Endothelial cell of umbilical vein (primary cell): ENCODE results near the gene CDCA5. TPM values are rescaled to one million over a fixed set of nuclear protein-coding genes. Genes with fewer than 3 reads are reported as not detected.
A peak's percentile ranks its signal among the peaks of the same experiment; 100 is the strongest.

ENCODE experiments used
- BruUV-seq: library from RNA; stranded (reverse); fragments of 400-500 nt; replicated peaks from 2 replicates; lab custom pipeline; 2021; lab: Mats Ljungman, UMichigan
- CTCF ChIA-PET: fragments of 300-600, 350-600 bp; sonication (Branson Sonifier 250); formaldehyde crosslinking; loops from one replicate; lab custom pipeline; 2021; ENCODE audit warnings: antibody characterized with exemption, inconsistent platforms; lab: Charles Lee
- POLR2A ChIA-PET: fragments of 300-600, 350-600 bp; sonication (Branson Sonifier 250); formaldehyde crosslinking; loops from one replicate; lab custom pipeline; 2021; ENCODE audit warnings: antibody characterized with exemption, inconsistent platforms; lab: Charles Lee
- DNase-seq: peaks from one replicate; pipeline ENCODE4 v3.0.0-alpha.2; 2011; ENCODE audit warnings: low read depth, low spot score
- FAIRE-seq: peaks from 2 replicates; lab custom pipeline; 2011; peaks lifted over from hg19 to GRCh38; lab: Jason Lieb, UNC
- H2AFZ ChIP-seq: 2 replicates; pipeline ENCODE4 v1.6.0; 2012; ENCODE audit warnings: low read depth, low read length, control low read depth, inconsistent platforms
- H3K27ac ChIP-seq: 2 replicates; pipeline ENCODE4 v1.5.1; 2011; ENCODE audit warnings: low read depth, mild to moderate bottlenecking, control low read depth, low read length, moderate library complexity; ENCODE audit not compliant: insufficient read depth
- H3K27me3 ChIP-seq, 2 experiments: 2 replicates each; pipeline versions ENCODE4 v1.6.0 to v1.6.1; 2011; ENCODE audit warnings: low read length in 2 of 2, mixed read lengths in 1 of 2; ENCODE audit not compliant: control insufficient read depth in 2 of 2, insufficient read depth in 2 of 2
- H3K36me3 ChIP-seq, 2 experiments: 2 replicates in 1 of 2; 3 replicates in 1 of 2; pipeline ENCODE4 v1.5.1; 2011; ENCODE audit warnings: low read length in 2 of 2, mild to moderate bottlenecking in 1 of 2, moderate library complexity in 1 of 2; ENCODE audit not compliant: control insufficient read depth in 2 of 2, insufficient read depth in 2 of 2; ENCODE audit errors: extremely low read depth in 1 of 2
- H3K4me1 ChIP-seq: 3 replicates; pipeline ENCODE4 v1.5.1; 2011; ENCODE audit warnings: mild to moderate bottlenecking, low read length; ENCODE audit not compliant: control insufficient read depth, insufficient read depth; ENCODE audit errors: extremely low read depth
- H3K4me2 ChIP-seq: 2 replicates; pipeline ENCODE4 v1.6.1; 2011; ENCODE audit warnings: low read length, control low read depth, mixed read lengths; ENCODE audit not compliant: insufficient read depth
- H3K4me3 ChIP-seq, 3 experiments: fragments of 200-600 bp in 1 of 3; sonication (generic), shearing (Covaris generic) in 1 of 3; replicated peaks in 1 of 3; 2 replicates each; pipeline ENCODE4 v1.5.1; 2011 to 2016; ENCODE audit warnings: control low read depth in 3 of 3, low read length in 3 of 3, mild to moderate bottlenecking in 2 of 3, inconsistent platforms in 1 of 3, low read depth in 1 of 3, moderate library complexity in 1 of 3; ENCODE audit not compliant: insufficient read depth in 1 of 3
- H3K79me2 ChIP-seq: 2 replicates; pipeline ENCODE4 v1.6.0; 2012; ENCODE audit warnings: low read length, inconsistent platforms; ENCODE audit not compliant: control insufficient read depth, insufficient read depth
- H3K9ac ChIP-seq: replicated peaks from 2 replicates; pipeline ENCODE3; 2011; ENCODE audit warnings: low read length, control low read depth; ENCODE audit not compliant: insufficient read depth; ENCODE audit errors: extremely low read depth
- H3K9me1 ChIP-seq: replicated peaks from 3 replicates; pipeline ENCODE4 v1.6.0; 2011; ENCODE audit warnings: mild to moderate bottlenecking, low read length; ENCODE audit not compliant: control insufficient read depth, insufficient read depth; ENCODE audit errors: extremely low read depth
- H3K9me3 ChIP-seq: replicated peaks from 2 replicates; pipeline ENCODE4 v1.5.1; 2012; ENCODE audit warnings: low read length, inconsistent platforms; ENCODE audit not compliant: control insufficient read depth, insufficient read depth
- H4K20me1 ChIP-seq: replicated peaks from 2 replicates; pipeline ENCODE3; 2011; ENCODE audit warnings: mild to moderate bottlenecking, low read length; ENCODE audit not compliant: control insufficient read depth, insufficient read depth; ENCODE audit errors: extremely low read depth
- EZH2 ChIP-seq: IDR thresholded peaks from 2 replicates; pipeline ENCODE4 v1.6.1; 2012; ENCODE audit warnings: borderline replicate concordance, low read depth, mild to moderate bottlenecking, moderate library complexity, low read length, inconsistent platforms; ENCODE audit not compliant: severe bottlenecking
- FOS ChIP-seq: IDR thresholded peaks from 2 replicates; pipeline ENCODE4 v1.6.1; 2011; ENCODE audit warnings: mild to moderate bottlenecking, low read length, moderate library complexity, borderline replicate concordance; ENCODE audit not compliant: insufficient read depth
- GATA2 ChIP-seq: IDR thresholded peaks from 2 replicates; pipeline ENCODE4 v1.7.0; 2011; ENCODE audit warnings: low read depth, mild to moderate bottlenecking, moderate library complexity, mixed read lengths, low read length; ENCODE audit not compliant: insufficient read length, insufficient read depth
- JUN ChIP-seq: IDR thresholded peaks from 2 replicates; pipeline ENCODE4 v1.6.1; 2011; ENCODE audit warnings: borderline replicate concordance, low read depth; ENCODE audit not compliant: insufficient read length, insufficient read depth
- MYC ChIP-seq: IDR thresholded peaks from one replicate; pipeline ENCODE4 v1.6.1; 2011; ENCODE audit warnings: mild to moderate bottlenecking, low read depth, low read length
- POLR2A ChIP-seq: IDR thresholded peaks from 2 replicates; pipeline ENCODE4 v1.6.1; 2012; ENCODE audit warnings: low read depth, mild to moderate bottlenecking, control low read depth, low read length
- POLR2AphosphoS5 ChIP-seq: IDR thresholded peaks from 2 replicates; pipeline ENCODE4 v1.6.1; 2012; ENCODE audit warnings: low read depth, mild to moderate bottlenecking, control low read depth, low read length, moderate library complexity; ENCODE audit not compliant: insufficient read depth
- dilution Hi-C: fragments of 300-500 bp; cut with MboI; formaldehyde crosslinking; loops from one replicate; pipeline ENCODE4 v1.15.0; 2019; ENCODE audit warnings: low sequenced_read_pairs; ENCODE audit not compliant: extremely low pct_ligation_motif_present
- intact Hi-C: fragments of 100-400 bp; cut with micrococcal nuclease; formaldehyde crosslinking; loops from one replicate; pipeline ENCODE4 v1.10.0; 2022
- polyA plus RNA-seq, 4 experiments: library from polyadenylated mRNA; depleted of rRNA in 3 of 4; stranded (reverse) in 3 of 4; unstranded in 1 of 4; fragments of >200 nt; gene quantifications; 2 replicates each; pipeline versions ENCODE4 v1.2.1 to v1.2.3, GENCODE V29; 2011 to 2012; ENCODE audit warnings: missing spikeins in 1 of 4
- total RNA-seq: library from RNA; stranded (reverse); gene quantifications from 2 replicates; pipeline ENCODE4 v1.2.3, GENCODE V29; 2021
- TF ChIP-seq, protein P1 (sequence below), 2 donors: IDR thresholded peaks; 1 replicate in 1 of 2; 2 replicates in 1 of 2; pipeline ENCODE4 v1.5.1; 2011; ENCODE audit warnings: low read length in 2 of 2, mild to moderate bottlenecking in 2 of 2, moderate library complexity in 2 of 2, control low read depth in 1 of 2, inconsistent platforms in 1 of 2, low read depth in 1 of 2; ENCODE audit not compliant: insufficient read depth in 1 of 2; ENCODE audit errors: extremely low read depth in 1 of 2
- TF ChIP-seq, protein P2 (sequence below): IDR thresholded peaks from 2 replicates; pipeline ENCODE4 v1.6.1; 2011; ENCODE audit not compliant: insufficient read depth, insufficient read length

The CDCA5 gene
- total and polyA plus RNA-seq, 2 donors (not counting 3 experiments of a cell fraction or from before 2014, with no cell fraction given) = 16.4 to 35.7 TPM

DNA sequence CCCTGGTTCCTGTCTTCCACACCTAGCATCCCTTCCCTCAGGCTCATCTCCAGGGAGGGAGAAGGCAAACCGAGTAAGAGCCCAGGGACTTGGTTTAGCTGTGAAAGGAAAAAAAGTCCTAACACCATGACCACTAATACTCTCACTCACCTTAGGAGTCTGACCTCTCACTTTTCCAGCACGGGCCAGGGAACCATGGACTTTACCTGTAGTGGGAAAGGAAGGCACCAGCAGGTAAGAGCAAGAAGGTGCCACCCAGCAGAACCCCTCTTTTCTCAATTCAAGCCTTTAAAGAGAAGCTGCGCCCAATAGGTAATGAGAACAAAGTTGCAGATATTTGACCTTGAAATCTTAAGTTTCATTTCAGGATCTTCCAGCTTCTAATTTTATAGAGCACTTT lies 37.0 kb upstream of the CDCA5 start:
- dilution Hi-C loops (no loop called here), intact Hi-C loops (no loop called here)
- Histone ChIP-seq H3K9me1 (no peaks in the 10 kb centered on the region), H4K20me1 (no peaks in the 10 kb centered on the region), H3K9me3 (no peaks in the 10 kb centered on the region), H3K9ac (peak overlapping the region; percentile 90), H3K36me3 (peaks cover 7 to 21% of the 10 kb centered on the region in 2 experiments), H3K4me1 (peaks cover 18% of the 10 kb centered on the region), H3K27ac (peak overlapping the region; percentile 53), H2AFZ (no peak overlapping the region), H3K4me3 (peak overlapping the region; percentile 48 to 94 (median 82)), H3K79me2 (peaks cover 39% of the 10 kb centered on the region), H3K4me2 (peak overlapping the region; percentile 66), H3K27me3 (no peaks in the 10 kb centered on the region)
- CTCF ChIA-PET = interaction anchor here (1.9 to 3.4 kb wide), 2 partner anchors 9 to 60 kb away, joined by 15 to 45 read pairs; partner anchors contain the start of genes CAPN1 and TM7SF2
- FAIRE-seq = no peak
- TF ChIP-seq EZH2 = no peak
- TF ChIP-seq POLR2AphosphoS5 = no peak
- no peak for TF ChIP-seq POLR2A
- no peak for TF ChIP-seq FOS
- TF ChIP-seq, protein P1, sequence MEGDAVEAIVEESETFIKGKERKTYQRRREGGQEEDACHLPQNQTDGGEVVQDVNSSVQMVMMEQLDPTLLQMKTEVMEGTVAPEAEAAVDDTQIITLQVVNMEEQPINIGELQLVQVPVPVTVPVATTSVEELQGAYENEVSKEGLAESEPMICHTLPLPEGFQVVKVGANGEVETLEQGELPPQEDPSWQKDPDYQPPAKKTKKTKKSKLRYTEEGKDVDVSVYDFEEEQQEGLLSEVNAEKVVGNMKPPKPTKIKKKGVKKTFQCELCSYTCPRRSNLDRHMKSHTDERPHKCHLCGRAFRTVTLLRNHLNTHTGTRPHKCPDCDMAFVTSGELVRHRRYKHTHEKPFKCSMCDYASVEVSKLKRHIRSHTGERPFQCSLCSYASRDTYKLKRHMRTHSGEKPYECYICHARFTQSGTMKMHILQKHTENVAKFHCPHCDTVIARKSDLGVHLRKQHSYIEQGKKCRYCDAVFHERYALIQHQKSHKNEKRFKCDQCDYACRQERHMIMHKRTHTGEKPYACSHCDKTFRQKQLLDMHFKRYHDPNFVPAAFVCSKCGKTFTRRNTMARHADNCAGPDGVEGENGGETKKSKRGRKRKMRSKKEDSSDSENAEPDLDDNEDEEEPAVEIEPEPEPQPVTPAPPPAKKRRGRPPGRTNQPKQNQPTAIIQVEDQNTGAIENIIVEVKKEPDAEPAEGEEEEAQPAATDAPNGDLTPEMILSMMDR (IDR thresholded peaks at IDR 0.05; ENCODE audit: extremely low read depth in 1 of 2, insufficient read depth in 1 of 2, low read depth in 1 of 2, low read length in 2 of 2) = no peak
- TF ChIP-seq MYC = no peak
- TF ChIP-seq, protein P2, sequence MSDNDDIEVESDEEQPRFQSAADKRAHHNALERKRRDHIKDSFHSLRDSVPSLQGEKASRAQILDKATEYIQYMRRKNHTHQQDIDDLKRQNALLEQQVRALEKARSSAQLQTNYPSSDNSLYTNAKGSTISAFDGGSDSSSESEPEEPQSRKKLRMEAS = no peak
- TF ChIP-seq GATA2 = no peak
- no peak for TF ChIP-seq JUN
- no peak for DNase-seq
- no TSS peak for BruUV-seq
- POLR2A ChIA-PET = interaction anchor here (1.9 kb wide), 1 partner anchor 15 kb away, joined by 7 read pairs; no protein-coding TSS in a partner anchor
